SKM-1 treated with dmso at 0.1 percent for 144 hours (cell line): ENCODE results near the gene MTFP1.
"Not testable (repeated sequence)": the region's sequence is repeated elsewhere in the genome, so short reads cannot be mapped to it uniquely, and the experiment has no call there.

Experiments
- DNase-seq: peaks from one replicate; lab custom pipeline; 2025; ENCODE audit not compliant: unreplicated experiment; lab: John Stamatoyannopoulos, UW

MTFP1 gene

DNA sequence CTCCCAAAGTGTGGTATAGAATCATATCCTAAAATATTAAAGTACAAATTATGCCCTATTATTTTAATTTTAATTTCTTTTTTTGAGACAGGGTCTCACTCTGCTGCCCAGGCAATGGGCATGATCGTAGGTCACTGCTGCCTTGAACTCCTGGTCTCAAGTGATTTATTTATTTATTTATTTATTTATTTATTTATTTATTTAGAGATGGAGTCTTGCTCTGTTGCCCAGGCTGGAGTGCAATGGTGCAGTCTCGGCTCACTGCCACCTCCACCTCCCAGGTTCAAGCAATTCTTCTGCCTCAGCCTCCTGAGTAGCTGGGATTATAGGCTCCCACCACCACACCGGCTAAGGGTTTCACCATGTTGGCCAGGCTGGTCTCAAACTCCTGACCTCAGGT is 24.5 kb upstream of the MTFP1 start:
- not testable (repeated sequence) for DNase-seq

DNA sequence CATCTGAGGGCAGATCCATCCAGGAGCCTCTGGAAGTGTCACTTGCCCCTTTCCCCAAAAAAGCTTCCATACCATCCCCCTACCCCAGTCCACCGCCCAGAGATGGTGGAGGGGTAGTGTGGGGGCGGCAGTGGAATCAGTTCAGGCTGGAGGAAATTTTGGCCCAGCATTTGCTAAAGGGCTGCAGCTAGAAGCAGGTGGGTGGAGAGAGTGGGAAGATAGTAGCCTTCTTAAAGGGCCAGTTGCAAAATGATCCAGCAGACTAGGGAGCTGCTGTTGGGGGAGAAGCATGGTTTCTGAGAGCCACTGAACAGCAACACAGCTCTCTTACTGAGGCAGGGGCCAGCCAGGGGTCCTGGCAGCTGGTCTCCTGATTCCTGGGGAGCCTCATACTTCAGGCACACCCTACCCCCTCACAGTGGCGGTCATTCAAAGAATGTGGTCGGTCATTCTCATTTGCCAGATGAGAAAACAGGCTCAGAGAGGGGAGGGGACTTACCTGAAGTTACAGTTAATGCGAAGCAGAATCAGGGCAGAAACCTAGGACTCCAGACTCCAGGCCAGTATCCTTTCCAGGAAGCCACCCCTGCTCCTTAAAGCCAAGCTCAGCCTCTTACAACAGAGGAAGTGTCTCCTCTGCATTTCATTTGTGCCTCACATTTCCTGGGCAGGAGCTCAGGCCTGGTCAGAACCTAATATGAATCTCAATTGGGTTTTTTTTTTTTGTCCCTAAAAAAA is 23.4 kb upstream of the MTFP1 start:
- no peak for DNase-seq

DNA sequence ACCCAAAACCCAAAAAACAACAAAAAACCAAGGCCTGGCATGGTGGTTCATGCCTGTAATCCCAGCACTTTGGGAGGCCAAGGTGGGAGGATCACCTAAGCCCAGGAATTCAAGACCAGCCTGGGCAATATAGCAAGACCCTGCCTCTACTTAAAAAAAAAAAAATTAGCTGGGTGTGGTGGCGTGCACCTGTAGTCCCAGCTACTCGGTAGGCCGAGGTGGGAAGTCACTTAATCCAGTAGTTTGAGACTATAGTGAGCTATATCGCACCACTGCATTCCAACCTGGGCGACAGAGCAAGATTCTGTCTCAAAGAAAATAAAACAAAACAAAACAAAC is 22.8 kb upstream of the MTFP1 start:
- DNase-seq = not testable (repeated sequence)

DNA sequence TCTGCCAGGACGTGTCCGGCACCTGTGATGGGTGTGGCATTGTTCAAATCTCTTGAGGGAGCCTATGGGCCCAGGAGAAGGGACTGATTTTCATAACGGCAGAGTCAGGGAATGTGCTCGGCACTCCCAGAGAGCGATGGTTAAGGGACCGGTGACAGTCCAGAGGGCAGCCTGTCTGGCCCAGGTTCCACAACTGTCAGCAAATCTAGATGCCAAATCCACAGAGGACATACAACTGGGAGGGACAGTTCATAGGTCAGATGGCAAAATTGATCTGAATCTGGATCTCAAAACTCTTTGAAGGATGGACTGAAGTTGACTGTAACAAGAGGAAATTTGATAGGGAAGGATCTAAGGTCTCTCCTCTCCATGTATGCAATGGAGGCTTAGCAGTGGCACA is 21.3 kb upstream of the MTFP1 start:
- DNase-seq = no peak

DNA sequence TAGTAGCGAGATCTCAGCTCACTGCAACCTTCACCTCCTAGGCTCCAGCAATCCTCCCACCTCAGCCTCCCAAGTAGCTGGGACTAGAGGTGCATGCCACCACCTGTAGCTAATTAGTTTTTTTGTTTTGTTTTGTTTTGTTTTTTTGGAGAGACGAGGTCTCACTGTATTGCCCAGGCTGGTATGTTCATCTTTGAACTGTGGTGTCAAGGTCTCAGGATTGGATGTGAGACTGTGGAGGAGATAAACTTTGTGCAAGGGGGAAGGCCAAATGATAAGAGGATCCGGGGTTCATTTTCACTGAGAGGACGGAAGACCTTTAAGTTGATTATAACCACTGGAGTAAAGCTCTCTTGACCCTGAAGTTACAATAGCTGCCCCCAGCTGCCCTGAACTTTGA is 19.8 kb upstream of the MTFP1 start:
- DNase-seq = no peak

DNA sequence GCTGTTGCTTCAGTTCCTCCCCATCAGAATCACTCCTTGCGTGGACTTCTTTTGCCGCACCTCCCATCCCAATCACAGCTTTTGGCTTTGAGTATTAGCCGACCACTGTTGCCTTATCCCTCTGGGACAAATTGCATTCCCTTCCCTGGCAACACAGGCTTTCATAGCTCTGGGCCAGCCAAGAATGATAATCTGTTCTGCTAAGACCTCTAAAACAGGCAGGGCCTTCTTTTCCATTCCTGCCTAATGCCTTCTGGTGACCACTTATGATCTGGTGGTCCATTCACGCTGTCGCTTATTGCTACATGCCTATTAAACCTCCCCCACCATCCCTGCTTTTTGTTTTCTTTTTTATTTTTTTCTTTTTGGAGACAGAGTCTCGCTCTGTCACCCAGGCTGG is 19.2 kb upstream of the MTFP1 start:
- DNase-seq = no peak

DNA sequence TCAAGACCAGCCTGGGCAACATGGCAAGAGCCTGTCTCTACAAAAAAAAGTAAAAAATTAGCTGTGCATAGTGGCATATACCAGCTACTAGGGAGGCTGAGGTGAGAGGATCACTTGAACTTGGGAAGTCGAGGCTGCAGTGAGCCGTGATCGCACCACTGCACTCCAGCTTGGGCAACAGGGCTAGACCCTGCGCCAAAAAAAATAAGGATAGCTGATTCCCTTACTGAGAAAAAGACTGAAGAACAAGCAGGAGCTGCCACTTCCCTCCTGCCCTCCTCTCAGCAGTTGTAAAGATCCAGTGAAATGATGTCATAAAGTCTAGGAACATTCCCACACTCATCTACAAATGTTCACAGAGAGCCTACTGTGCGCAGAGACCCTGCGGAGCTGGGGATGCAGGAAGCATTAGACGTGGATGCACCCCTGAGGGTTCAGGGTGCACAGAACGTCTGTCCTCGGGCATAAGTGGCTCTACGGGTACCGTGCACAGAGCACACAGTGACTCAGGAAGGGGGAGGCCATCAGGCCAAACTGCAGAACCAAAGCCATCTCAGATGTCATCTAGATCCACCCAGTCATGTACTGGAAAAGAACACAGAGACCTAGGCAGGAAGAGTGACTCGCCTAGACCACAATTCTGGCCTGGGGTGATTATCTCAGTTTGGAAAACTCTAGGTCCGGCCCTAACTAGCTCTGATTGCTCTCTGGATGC is 17.0 kb upstream of the MTFP1 start:
- DNase-seq = no peak

DNA sequence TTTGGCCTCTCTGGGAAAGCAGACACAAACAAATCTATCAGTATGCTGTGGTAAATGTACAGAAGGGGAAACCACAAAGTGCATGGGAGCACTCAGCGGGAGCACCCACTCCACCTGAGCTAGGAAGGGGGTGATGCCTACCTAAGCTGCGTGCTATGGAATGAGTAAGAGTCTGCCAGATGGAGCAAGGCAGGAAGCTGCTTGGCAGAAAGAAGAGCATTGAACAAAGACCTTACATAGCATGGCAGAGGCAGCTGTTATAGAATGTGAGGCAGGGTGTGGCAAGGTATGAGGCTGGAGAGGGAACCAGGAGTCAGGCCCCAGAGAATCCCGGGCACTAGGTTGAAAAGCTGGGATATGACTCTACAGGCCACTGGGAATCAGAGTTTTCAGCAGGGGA is 13.8 kb upstream of the MTFP1 start:
- DNase-seq = no peak

DNA sequence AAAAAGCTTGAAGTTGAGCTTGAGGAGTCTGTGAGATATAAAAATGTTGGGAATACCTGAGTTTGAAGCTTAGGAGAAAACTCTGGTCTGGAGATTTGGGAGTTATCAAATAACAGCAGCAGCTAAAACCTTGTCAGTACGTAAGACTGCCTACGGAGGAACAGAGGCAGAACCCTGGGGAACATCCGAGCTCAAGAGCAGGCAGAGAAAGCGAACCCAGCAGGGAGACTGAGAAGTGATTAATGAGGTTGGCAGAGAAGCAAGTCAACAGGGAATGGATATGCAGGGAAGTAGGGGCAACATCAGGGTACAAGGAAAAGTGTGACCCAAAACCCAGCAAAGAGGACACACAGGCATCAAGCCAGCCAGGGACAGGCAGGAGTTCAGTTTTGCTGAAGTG is 12.6 kb upstream of the MTFP1 start:
- DNase-seq = no peak

DNA sequence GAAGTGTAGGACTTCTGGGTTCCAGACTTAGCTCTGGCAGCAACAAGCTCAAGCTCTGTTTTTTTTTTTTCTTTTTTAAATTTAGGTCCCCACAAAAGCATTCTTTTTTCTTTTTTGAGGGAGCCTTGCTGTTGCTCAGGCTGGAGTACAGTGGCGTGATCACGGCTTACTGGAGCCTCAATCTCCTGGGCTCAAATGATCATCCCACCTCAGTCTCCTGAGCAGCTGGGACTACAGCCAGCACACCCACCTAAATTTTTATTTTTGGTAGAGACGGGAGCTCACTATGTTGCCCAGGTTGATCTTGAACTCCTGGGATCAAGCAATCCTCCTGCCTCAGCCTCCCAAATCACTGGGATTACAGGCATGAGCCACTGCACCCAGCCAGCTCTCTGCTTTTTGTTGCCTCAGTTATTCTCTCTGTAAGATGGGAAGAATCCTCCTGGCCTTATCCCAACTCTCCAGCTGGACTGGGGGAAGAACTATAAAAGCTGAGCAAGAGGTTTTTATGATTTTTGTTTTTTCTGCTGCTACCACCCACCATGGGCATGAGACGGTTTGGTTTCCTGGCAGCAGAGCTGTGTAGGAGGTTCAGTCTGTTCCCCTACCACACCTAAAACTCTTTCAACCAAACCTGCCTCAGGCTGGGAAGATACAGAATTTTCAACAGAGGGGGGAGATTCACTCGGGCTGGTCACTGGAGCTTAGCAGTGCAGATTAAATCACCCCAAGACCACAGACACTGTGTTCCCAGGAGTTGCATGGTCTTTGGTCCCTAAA is 11.6 kb upstream of the MTFP1 start:
- DNase-seq = no peak

DNA sequence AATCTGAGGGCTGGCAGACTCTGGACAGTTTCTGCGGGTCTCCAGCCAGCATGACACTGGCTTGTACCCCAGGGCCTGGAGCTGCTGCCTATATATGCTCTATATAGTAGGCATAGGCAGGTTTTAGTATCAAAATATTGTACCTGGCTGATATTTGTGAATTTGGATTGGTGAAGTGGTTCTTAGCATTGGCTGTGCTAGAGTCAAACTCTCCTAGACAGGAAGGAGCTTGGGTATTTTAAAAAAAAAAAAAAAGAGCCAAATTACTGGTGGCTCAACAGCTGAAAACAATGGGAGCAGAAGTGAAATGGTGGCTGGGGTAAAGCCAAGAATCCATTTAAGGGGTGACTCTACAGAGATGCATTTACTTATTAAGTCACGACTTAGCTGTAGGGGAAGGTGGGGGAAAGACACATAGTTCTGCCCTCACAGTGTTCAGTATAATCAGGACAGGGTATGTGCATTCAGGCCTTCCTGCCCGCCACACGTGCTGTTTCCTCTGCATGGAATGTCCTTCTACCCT is 11.0 kb upstream of the MTFP1 start:
- DNase-seq = no peak

DNA sequence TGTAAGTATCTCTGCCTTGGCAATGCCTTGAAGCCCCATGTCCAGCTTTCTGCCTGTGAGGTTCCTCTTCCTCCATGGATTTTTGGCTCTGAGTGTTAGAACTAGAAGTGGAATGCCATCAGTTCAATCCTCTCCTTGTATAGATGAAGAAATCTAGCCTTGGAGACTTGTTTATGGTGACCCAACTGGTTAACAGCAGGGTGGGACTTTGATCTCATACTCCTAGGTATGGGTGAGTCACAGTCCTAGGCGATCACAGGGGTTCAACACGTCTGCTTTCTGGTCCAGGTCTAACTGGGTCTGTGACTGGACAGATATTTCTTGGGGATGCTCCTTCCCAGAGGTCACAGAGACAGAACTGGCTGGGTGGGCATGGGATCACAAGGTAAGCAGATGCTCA is 9.2 kb upstream of the MTFP1 start:
- no peak for DNase-seq

DNA sequence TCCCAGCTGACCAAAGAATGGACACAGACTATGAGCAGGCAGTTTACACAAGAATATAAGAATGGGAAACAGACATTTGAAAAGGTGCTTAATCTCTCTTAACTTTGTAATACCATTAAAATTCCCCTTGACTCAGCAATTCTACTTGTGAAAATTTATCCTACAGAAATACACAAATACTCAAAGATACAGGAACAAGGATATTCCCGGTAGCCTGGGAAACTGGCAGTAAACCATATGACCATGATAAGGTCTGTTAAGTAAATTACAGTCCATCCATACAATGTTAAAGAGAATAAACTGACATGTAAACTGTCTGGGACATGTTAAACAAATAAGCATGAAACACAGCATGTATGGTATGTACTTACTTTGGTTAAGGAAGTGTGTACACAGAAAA is 8.7 kb upstream of the MTFP1 start:
- DNase-seq = no peak

DNA sequence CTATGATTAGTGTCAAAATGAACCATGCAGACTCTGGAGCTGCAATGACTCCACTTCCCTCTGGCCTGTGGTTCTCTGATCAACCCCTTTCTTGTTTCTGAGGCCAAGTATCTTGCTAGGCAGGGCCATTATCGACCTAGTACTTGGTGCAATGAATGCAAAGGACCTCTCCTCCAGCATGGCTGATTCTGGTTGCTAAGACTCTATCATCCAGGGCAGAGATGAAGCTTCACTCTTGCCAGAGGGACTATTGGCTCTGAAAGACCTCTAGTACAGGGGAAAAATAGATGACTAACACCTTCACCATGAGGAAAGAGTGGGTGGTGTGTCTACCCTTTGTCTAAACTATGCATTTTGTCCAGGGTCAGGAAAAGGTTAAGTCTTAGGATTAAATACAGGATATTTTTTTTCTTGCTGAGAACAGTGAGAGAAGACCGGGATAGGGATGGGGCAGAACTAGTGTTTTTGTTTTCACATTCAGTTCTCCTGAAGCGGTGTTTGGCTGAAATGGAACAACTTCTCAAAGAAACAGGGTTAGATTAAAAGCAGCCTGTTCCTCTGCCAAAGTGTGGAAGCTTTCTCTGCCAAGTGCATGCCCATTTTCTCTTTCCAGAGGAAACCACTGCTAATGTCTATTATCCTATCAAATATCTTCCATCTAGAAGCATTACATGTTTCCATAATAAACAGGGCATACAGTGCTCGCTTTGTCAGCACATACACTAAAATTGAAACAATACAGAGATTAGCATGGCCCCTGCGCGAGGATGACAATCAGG is 5.0 kb upstream of the MTFP1 start:
- no peak for DNase-seq

DNA sequence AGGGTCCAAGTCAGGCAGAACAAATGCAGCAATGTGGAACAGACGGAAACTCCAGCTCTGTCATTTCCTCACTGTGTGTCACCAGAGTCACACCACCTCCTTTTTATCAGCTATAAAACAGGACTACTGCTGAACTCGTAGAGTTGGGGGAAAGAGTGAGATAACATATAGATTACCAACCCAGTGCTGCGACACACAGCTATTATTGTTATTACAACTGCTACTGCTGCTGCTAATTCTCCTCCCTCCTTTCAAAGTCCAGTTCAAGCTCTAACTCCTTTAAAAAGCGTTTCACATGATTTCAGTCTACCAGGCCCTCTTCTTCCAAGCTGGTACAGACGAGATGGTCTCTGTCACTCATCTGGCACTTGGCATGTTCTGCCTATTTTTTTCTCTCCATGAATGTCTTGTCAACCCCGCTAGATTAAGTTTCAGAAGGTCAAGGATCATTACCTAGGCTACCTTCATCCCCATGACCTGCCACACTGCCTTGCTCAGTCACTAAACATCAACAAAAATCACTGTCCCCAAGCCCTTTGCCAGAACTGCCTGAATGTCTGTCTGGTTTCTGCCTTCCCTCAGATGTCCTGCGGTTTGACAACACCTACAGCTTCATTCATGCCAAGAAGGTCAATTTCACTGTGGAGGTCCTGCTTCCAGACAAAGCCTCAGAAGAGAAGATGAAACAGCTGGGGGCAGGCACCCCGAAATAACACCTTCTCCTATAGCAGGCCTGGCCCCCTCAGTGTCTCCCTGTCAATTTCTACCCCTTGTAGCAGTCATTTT is 3.7 kb upstream of the MTFP1 start:
- no peak for DNase-seq

DNA sequence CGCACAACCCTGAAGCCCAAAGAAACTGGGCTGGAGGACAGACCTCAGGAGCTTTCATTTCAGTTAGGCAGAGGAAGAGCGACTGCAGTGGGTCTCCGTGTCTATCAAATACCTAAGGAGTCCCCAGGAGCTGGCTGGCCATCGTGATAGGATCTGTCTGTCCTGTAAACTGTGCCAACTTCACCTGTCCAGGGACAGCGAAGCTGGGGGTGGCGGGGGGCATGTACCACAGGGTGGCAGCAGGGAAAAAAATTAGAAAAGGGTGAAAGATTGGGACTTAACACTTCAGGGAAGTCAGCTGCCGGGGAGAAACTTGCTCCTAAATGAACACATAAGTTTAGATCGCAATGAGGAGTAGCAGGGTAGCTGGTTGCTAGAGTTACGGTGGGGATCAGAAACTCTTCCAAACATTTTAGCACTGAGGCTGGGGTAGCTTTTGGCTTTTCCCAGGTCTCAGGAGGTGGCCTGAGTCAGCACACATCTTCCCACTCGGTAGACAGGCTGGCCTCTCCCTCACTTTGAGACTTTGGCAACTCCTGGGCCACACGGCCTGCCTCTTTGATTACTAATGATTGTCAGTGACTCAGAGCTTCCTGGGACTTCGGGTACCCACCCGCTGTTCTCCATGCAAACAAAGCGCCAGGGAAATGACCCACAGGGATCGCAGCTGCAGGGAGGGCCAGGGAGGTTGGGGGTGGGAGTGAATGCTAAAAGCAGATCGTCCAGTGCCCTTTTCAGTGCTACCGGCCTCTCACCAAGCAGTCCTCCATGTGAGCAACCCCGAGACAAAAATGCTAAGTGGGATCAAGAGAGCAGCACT is 2.9 kb upstream of the MTFP1 start:
- DNase-seq = no peak

DNA sequence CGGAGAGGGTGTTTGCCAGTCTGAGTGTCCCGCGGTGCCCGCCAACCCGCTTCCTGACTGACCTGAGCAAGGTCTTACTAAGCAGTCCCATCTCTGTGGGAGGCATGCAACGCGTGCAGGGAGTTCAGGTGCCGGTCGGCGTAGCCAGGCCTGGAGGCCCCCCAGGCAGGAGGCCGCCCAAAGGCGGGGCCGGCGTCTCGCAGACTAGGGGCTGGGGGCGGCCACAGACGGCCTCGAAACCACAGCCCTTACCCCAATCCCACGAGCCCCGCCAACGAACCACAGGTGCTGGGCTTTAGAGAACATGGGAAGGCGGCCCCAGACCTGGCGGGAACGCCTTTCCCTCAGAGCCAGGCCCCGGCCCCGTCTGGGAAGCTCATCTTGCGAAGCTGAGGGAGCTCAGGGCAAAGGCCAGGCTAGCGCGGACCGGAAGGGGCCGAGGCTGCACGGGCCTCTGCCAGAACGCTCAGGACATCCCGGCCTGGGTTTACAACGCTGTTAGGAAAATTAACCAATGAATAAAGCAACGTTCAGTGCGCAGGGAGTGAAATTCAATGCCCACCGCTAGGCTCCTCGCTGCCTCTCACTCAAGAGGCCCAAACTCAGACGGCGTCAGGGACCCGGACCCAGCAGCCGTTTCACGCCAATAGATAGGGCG is 2.1 kb upstream of the MTFP1 start:
- no peak for DNase-seq

DNA sequence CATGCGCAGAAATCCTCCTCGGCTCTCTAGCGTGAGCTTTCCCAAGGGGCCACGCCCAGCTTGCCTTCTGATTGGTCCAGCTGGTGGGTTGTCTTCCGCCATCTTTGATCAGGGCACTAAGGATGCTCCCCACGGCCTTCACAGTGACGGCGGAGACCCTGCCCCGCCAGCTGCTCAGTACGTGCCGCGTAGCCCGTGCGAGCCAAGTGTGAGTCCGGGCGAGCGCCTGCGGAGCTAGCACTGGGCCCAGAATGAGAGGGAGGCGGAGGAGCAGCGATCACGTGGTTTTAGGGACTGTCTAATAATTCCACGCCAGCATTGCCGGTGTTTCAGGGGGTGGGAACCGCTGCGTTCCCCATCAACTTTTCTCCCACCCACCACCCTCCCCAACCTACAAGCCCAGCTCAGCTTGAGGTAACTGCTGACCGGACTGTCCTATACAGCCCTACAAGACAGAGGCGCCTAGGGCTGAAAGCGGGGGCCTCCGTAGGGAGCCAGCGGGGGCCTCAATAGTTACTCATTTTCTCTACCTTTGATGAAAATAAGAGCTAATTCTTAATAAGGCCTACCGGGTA is 1.5 kb upstream of the MTFP1 start:
- peak; percentile 99 for DNase-seq
